GM12878 (cell line): Measurements from ENCODE around the gene JTB. TPM values are rescaled to one million over a fixed set of nuclear protein-coding genes. Genes with fewer than 3 reads are reported as not detected.

Experiments used
- ATAC-seq: fragments of 200-7000 bp; cut with Tn5 transposase; 3 replicates; pipeline ENCODE4 v1.9.1; 2020; ENCODE audit warnings: mild to moderate bottlenecking, moderate library complexity
- BruUV-seq: library from RNA; stranded (reverse); fragments of 400-500 nt; replicated peaks from 2 replicates; lab custom pipeline; 2021; lab: Mats Ljungman, UMichigan
- CTCF ChIA-PET: fragments of 300-600 bp; sonication (Branson Sonifier 250); formaldehyde crosslinking; extraction: SDS; loops from one replicate; lab custom pipeline; 2021; ENCODE audit warnings: inconsistent platforms; lab: Yijun Ruan, JAX
- POLR2A ChIA-PET: fragments of 350-600 bp; formaldehyde crosslinking; extraction: SDS; loops from one replicate; lab custom pipeline; 2021; ENCODE audit warnings: inconsistent platforms; lab: Charles Lee
- RAD21 ChIA-PET: fragments of 300-600 bp; sonication (Branson Sonifier 250); formaldehyde crosslinking; loops from one replicate; lab custom pipeline; 2023; ENCODE audit warnings: antibody characterized with exemption; ENCODE audit not compliant: unreplicated experiment; lab: Charles Lee
- SMC1A ChIA-PET: fragments of 300-600 bp; sonication (Branson Sonifier 250); formaldehyde crosslinking; loops from one replicate; lab custom pipeline; 2023; ENCODE audit not compliant: unreplicated experiment, uncharacterized antibody; lab: Charles Lee
- DNase-seq: peaks from one replicate; pipeline ENCODE4 v3.0.0-alpha.2; 2011; ENCODE audit warnings: low read depth, low spot score
- FAIRE-seq: peaks from 3 replicates; lab custom pipeline; 2011; peaks lifted over from hg19 to GRCh38; lab: Jason Lieb, UNC
- H2AFZ ChIP-seq: 2 replicates; pipeline ENCODE4 v1.6.0; 2011; ENCODE audit warnings: low read depth, low read length, control low read depth; ENCODE audit not compliant: control insufficient read depth
- H3K27ac ChIP-seq: 2 replicates; pipeline ENCODE4 v1.5.1; 2011; ENCODE audit warnings: control low read depth; ENCODE audit not compliant: control insufficient read depth, insufficient read depth
- H3K27me3 ChIP-seq, 2 experiments: replicated peaks in 1 of 2; 2 replicates each; pipeline versions ENCODE4 v1.6.0 to v1.6.1; 2011; ENCODE audit warnings: low read length in 1 of 2; ENCODE audit not compliant: control insufficient read depth in 2 of 2, insufficient read depth in 2 of 2
- H3K36me3 ChIP-seq, 2 experiments: 2 replicates each; pipeline ENCODE4 v1.5.1; 2011; ENCODE audit warnings: low read length in 1 of 2; ENCODE audit not compliant: control insufficient read depth in 2 of 2, insufficient read depth in 2 of 2
- H3K4me1 ChIP-seq: 2 replicates; pipeline ENCODE4 v1.6.1; 2011; ENCODE audit warnings: mild to moderate bottlenecking, low read length, moderate library complexity, mixed read lengths; ENCODE audit not compliant: control insufficient read depth, insufficient read depth
- H3K4me2 ChIP-seq: 2 replicates; pipeline ENCODE4 v1.6.0; 2011; ENCODE audit warnings: control low read depth; ENCODE audit not compliant: control insufficient read depth, insufficient read depth
- H3K4me3 ChIP-seq: fragments of 200-600 bp; sonication (generic); 2 replicates; pipeline ENCODE4 v1.5.1; 2016
- H3K79me2 ChIP-seq: 2 replicates; pipeline ENCODE4 v1.6.0; 2011; ENCODE audit warnings: low read length; ENCODE audit not compliant: control insufficient read depth, insufficient read depth
- H3K9ac ChIP-seq: 2 replicates; pipeline ENCODE4 v1.8.0; 2011; ENCODE audit warnings: low read length, control low read depth, mixed read lengths; ENCODE audit not compliant: control insufficient read depth, insufficient read depth
- H3K9me3 ChIP-seq: replicated peaks from 3 replicates; pipeline ENCODE4 v1.5.1; 2011; ENCODE audit warnings: mild to moderate bottlenecking, low read length; ENCODE audit not compliant: control insufficient read depth, insufficient read depth
- H4K20me1 ChIP-seq: 2 replicates; pipeline ENCODE4 v1.6.0; 2011; ENCODE audit not compliant: control insufficient read depth, insufficient read depth
- CREB1 ChIP-seq: IDR thresholded peaks from 2 replicates; pipeline ENCODE4 v1.6.1; 2012; ENCODE audit warnings: low read depth, mild to moderate bottlenecking, inconsistent platforms
- ETV6 ChIP-seq, 2 experiments: fragments of 450-650 bp in 1 of 2; IDR thresholded peaks in 1 of 2; conservative IDR thresholded peaks in 1 of 2; 2 replicates each; pipeline ENCODE4 v1.6.1; 2014; ENCODE audit warnings: antibody characterized with exemption in 1 of 2, borderline replicate concordance in 1 of 2, low read depth in 1 of 2, mild to moderate bottlenecking in 1 of 2, moderate library complexity in 1 of 2
- HCFC1 ChIP-seq: fragments of 150-350 bp; IDR thresholded peaks from 2 replicates; pipeline ENCODE4 v1.6.1; 2014; ENCODE audit warnings: low read length
- NFIC ChIP-seq: IDR thresholded peaks from 2 replicates; pipeline ENCODE4 v1.6.1; 2012; ENCODE audit warnings: low read depth, mild to moderate bottlenecking, inconsistent platforms, low read length, moderate library complexity
- PAX5 ChIP-seq: IDR thresholded peaks from 2 replicates; pipeline ENCODE4 v1.6.1; 2011; ENCODE audit warnings: low read depth, low read length, borderline replicate concordance
- POLR2A ChIP-seq: IDR thresholded peaks from 2 replicates; pipeline ENCODE4 v1.6.1; 2011; ENCODE audit warnings: low read depth, mild to moderate bottlenecking, low read length
- RBBP5 ChIP-seq: fragments of 200-600 bp; sonication (generic); conservative IDR thresholded peaks from 2 replicates; pipeline ENCODE4 v1.6.1; 2016
- SIN3A ChIP-seq: IDR thresholded peaks from 2 replicates; pipeline ENCODE4 v1.6.1; 2012; ENCODE audit warnings: low read depth, low read length, improper control_type of control experiment
- SMC3 ChIP-seq: IDR thresholded peaks from 2 replicates; pipeline ENCODE4 v1.6.1; 2011; ENCODE audit warnings: low read length, improper control_type of control experiment, borderline replicate concordance
- SRF ChIP-seq, 2 experiments: IDR thresholded peaks; 2 replicates each; pipeline ENCODE4 v1.6.1; 2011; ENCODE audit warnings: low read depth in 2 of 2, low read length in 2 of 2, mild to moderate bottlenecking in 1 of 2, moderate library complexity in 1 of 2
- SUPT20H ChIP-seq: IDR thresholded peaks from 2 replicates; pipeline ENCODE4 v1.6.1; 2011; ENCODE audit warnings: low read depth, mild to moderate bottlenecking, low read length, moderate library complexity, borderline replicate concordance; ENCODE audit not compliant: control insufficient read depth
- TAF1 ChIP-seq: IDR thresholded peaks from 2 replicates; pipeline ENCODE4 v1.6.1; 2011; ENCODE audit warnings: mild to moderate bottlenecking, low read depth, low read length, borderline replicate concordance
- TCF12 ChIP-seq: IDR thresholded peaks from 2 replicates; pipeline ENCODE4 v1.6.1; 2011; ENCODE audit warnings: low read depth, mild to moderate bottlenecking, low read length
- ZNF217 ChIP-seq: fragments of 450-650 bp; IDR thresholded peaks from 2 replicates; pipeline ENCODE4 v1.6.1; 2017; ENCODE audit warnings: antibody characterized with exemption, mild to moderate bottlenecking
- ZNF24 ChIP-seq: fragments of 450-650 bp; IDR thresholded peaks from 2 replicates; pipeline ENCODE4 v1.6.1; 2017; ENCODE audit warnings: antibody characterized with exemption, mild to moderate bottlenecking
- WGBS: methylation state at CpG from one replicate; pipeline ENCODE4 v1.1.6; 2016; ENCODE audit warnings: low lambda C conversion rate; ENCODE audit not compliant: insufficient replicate concordance, insufficient coverage; ENCODE audit errors: missing lambda C conversion rate; 5-methylcytosine and 5-hydroxymethylcytosine counted together
- in situ Hi-C: fragments of 300-500 bp; cut with MboI; formaldehyde crosslinking; loops from 9 replicates; pipeline ENCODE4 v1.14.3; 2018; ENCODE audit warnings: mixed read lengths
- intact Hi-C: fragments of 100-400 bp; cut with micrococcal nuclease; formaldehyde crosslinking; loops from one replicate; pipeline ENCODE4 v1.14.2; 2022; ENCODE audit not compliant: unreplicated experiment
- polyA plus RNA-seq, 11 experiments: library from polyadenylated mRNA; depleted of rRNA in 4 of 11; unstranded in 6 of 11; stranded (reverse) in 5 of 11; fragments of >200 nt; fragmentation: Nextera tagmentation in 4 of 11; fragmentation: Illumina TruSeq in 1 of 11; extraction: Ambion mirVana in 4 of 11; extraction: Trizol in 1 of 11; gene quantifications; 1 replicate in 1 of 11; 2 replicates in 10 of 11; pipeline versions ENCODE4 v1.2.1 to v1.2.3, GENCODE V29; 2011 to 2016; ENCODE audit warnings: inconsistent platforms in 2 of 11, missing spikeins in 2 of 11, low read depth in 1 of 11
- total RNA-seq, 4 experiments: library from RNA; depleted of rRNA in 3 of 4; stranded (reverse); fragments of >200 nt in 3 of 4; fragmentation: Illumina TruSeq in 1 of 4; extraction: Trizol in 1 of 4; gene quantifications; 2 replicates each; pipeline versions ENCODE4 v1.2.1 to v1.2.3, GENCODE V29; 2013 to 2021
- TF ChIP-seq, protein P1 (sequence below): fragments of 450-650 bp; IDR thresholded peaks from 2 replicates; pipeline ENCODE4 v1.6.1; 2017; ENCODE audit warnings: borderline replicate concordance
- TF ChIP-seq, protein P2 (sequence below): fragments of 450-650 bp; IDR thresholded peaks from 2 replicates; pipeline ENCODE4 v1.6.1; 2018; ENCODE audit warnings: borderline replicate concordance, mild to moderate bottlenecking; ENCODE audit not compliant: partially characterized antibody
- TF ChIP-seq, protein P3 (sequence below): fragments of 450-650 bp; IDR thresholded peaks from 2 replicates; pipeline ENCODE4 v1.6.1; 2017; ENCODE audit warnings: mild to moderate bottlenecking, moderate library complexity

JTB gene
- total and polyA plus RNA-seq, 10 of the 15 experiments (the other 5 are each of a cell fraction or from before 2014, with no cell fraction given), result 25.0 to 298 (median 155) TPM

DNA sequence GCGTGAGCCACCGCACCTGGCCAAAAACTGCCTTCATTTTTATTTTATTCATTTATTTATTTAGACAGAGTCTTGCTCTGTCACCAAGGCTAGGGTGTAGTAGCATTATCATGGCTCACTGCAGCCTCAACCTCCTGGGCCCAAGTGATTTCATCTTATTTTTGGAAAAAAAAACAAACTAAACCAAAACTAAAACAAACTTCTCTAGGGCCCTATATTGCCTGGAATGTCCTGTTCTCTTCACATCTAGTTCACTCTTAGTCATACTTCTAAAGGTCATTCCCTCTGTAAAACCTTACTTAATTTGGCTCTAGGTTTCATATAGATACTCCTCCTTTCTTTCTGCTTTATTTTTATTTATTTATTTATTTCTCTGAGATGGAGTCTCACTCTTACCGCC is 28.7 kb upstream of the JTB start:
- DNase-seq (no peak), FAIRE-seq (no peak), ATAC-seq (no peak)
- Histone ChIP-seq H3K9ac (no peak overlapping the region), H3K27ac (no peak overlapping the region), H3K4me2 (no peak overlapping the region), H3K27me3 (no peaks in the 10 kb centered on the region), H3K4me3 (no peak overlapping the region), H3K4me1 (no peaks in the 10 kb centered on the region), H2AFZ (no peak overlapping the region), H4K20me1 (no peaks in the 10 kb centered on the region), H3K36me3 (no peaks in the 10 kb centered on the region), H3K79me2 (no peaks in the 10 kb centered on the region), H3K9me3 (no peaks in the 10 kb centered on the region)
- intact Hi-C loops (no loop called here), in situ Hi-C loops (no loop called here)
- ChIA-PET CTCF (no interaction called here), SMC1A (no interaction called here), RAD21 (no interaction called here), POLR2A (no interaction called here)
- WGBS, result 100% methylated on average over 3 of the region's 3 CpGs
- BruUV-seq, result no TSS peak
- TF ChIP-seq SRF (IDR thresholded peaks at IDR 0.05; ENCODE audit: low read depth in 2 of 2, low read length in 2 of 2) (no peak), NFIC (no peak), HCFC1 (no peak), TAF1 (no peak), ETV6 (conservative IDR thresholded peaks at IDR 0.05 in 1 of 2, IDR thresholded peaks at IDR 0.05 in 1 of 2; ENCODE audit: borderline replicate concordance in 1 of 2, low read depth in 1 of 2) (no peak), TCF12 (no peak), PAX5 (no peak), ZNF217 (no peak), CREB1 (no peak), SUPT20H (no peak), RBBP5 (no peak), POLR2A (no peak), ZNF24 (no peak), SIN3A (no peak), SMC3 (no peak)
- TF ChIP-seq, protein P1, sequence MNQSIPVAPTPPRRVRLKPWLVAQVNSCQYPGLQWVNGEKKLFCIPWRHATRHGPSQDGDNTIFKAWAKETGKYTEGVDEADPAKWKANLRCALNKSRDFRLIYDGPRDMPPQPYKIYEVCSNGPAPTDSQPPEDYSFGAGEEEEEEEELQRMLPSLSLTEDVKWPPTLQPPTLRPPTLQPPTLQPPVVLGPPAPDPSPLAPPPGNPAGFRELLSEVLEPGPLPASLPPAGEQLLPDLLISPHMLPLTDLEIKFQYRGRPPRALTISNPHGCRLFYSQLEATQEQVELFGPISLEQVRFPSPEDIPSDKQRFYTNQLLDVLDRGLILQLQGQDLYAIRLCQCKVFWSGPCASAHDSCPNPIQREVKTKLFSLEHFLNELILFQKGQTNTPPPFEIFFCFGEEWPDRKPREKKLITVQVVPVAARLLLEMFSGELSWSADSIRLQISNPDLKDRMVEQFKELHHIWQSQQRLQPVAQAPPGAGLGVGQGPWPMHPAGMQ, result no peak
- TF ChIP-seq, protein P2, sequence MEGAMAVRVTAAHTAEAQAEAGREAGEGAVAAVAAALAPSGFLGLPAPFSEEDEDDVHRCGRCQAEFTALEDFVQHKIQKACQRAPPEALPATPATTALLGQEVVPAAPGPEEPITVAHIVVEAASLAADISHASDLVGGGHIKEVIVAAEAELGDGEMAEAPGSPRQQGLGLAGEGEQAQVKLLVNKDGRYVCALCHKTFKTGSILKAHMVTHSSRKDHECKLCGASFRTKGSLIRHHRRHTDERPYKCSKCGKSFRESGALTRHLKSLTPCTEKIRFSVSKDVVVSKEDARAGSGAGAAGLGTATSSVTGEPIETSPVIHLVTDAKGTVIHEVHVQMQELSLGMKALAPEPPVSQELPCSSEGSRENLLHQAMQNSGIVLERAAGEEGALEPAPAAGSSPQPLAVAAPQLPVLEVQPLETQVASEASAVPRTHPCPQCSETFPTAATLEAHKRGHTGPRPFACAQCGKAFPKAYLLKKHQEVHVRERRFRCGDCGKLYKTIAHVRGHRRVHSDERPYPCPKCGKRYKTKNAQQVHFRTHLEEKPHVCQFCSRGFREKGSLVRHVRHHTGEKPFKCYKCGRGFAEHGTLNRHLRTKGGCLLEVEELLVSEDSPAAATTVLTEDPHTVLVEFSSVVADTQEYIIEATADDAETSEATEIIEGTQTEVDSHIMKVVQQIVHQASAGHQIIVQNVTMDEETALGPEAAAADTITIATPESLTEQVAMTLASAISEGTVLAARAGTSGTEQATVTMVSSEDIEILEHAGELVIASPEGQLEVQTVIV, result no peak
- TF ChIP-seq, protein P3, sequence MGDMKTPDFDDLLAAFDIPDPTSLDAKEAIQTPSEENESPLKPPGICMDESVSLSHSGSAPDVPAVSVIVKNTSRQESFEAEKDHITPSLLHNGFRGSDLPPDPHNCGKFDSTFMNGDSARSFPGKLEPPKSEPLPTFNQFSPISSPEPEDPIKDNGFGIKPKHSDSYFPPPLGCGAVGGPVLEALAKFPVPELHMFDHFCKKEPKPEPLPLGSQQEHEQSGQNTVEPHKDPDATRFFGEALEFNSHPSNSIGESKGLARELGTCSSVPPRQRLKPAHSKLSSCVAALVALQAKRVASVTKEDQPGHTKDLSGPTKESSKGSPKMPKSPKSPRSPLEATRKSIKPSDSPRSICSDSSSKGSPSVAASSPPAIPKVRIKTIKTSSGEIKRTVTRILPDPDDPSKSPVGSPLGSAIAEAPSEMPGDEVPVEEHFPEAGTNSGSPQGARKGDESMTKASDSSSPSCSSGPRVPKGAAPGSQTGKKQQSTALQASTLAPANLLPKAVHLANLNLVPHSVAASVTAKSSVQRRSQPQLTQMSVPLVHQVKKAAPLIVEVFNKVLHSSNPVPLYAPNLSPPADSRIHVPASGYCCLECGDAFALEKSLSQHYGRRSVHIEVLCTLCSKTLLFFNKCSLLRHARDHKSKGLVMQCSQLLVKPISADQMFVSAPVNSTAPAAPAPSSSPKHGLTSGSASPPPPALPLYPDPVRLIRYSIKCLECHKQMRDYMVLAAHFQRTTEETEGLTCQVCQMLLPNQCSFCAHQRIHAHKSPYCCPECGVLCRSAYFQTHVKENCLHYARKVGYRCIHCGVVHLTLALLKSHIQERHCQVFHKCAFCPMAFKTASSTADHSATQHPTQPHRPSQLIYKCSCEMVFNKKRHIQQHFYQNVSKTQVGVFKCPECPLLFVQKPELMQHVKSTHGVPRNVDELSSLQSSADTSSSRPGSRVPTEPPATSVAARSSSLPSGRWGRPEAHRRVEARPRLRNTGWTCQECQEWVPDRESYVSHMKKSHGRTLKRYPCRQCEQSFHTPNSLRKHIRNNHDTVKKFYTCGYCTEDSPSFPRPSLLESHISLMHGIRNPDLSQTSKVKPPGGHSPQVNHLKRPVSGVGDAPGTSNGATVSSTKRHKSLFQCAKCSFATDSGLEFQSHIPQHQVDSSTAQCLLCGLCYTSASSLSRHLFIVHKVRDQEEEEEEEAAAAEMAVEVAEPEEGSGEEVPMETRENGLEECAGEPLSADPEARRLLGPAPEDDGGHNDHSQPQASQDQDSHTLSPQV, result no peak
